ENCODE data around the gene RCOR2.

The RCOR2 gene

DNA sequence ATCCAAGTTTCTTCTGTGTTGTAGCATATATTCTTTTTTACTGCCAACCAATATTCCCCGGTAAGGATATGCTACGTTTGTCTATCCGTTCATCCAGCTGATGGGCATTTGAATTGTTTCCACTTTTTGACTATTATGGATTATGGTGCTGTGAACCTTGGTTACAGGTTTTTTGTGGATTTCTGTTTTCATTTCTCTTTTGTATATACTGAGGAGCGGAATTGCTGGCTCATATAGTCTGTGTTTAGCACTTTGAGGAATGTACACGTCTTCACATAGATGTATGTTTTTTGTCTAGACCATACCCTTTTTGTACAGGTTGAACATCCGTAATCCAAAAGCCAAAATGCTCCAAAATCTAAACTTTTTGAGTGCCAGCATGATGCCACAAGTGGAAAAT, 23.6 kb downstream of the RCOR2 start:
- Mint-ChIP-seq H3K36me3 (ENCODE audit: insufficient read depth) (peaks cover 39% of the 10 kb centered on the region), H3K4me3 (no peak overlapping the region), H3K9me3 (no peaks in the 10 kb centered on the region), H3K27me3 (no peaks in the 10 kb centered on the region), H3K27ac (ENCODE audit: low read depth) (peak overlapping the region; percentile 62), H3K4me1 (peaks cover 71% of the 10 kb centered on the region)
- ATAC-seq (replicated peaks; ENCODE audit: extremely low read depth, poor library complexity, severe bottlenecking) (no peak), DNase-seq (ENCODE audit: low spot score in 2 of 2) (no peak)

DNA sequence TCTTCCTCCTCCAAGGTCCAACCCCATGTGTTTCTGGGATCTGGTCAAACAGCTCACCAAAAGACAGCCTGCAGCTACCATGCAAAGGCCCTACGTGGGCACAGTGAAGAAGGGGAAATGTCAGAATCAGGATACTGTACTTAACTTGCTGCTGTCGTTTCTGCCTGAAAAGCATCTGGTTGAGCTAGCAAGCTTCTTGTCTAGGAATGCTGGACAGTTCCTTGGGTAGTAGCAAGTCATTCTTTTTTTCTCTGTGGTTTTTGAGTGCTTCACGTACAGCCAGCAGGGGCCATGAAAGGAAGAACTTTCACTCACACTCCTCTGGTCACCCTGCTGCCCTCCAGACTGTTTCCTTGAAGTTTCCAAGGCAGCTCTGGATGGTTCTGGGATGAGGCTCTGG, 24.7 kb downstream of the RCOR2 start:
- Mint-ChIP-seq H3K4me1 (peaks cover 81% of the 10 kb centered on the region), H3K27ac (ENCODE audit: low read depth) (peak overlapping the region; percentile 87), H3K36me3 (ENCODE audit: insufficient read depth) (peaks cover 30% of the 10 kb centered on the region), H3K9me3 (no peaks in the 10 kb centered on the region), H3K27me3 (no peaks in the 10 kb centered on the region), H3K4me3 (peak overlapping the region; percentile 18)
- DNase-seq (ENCODE audit: low spot score in 2 of 2) (no peak), ATAC-seq (replicated peaks; ENCODE audit: extremely low read depth, poor library complexity, severe bottlenecking) (no peak)

DNA sequence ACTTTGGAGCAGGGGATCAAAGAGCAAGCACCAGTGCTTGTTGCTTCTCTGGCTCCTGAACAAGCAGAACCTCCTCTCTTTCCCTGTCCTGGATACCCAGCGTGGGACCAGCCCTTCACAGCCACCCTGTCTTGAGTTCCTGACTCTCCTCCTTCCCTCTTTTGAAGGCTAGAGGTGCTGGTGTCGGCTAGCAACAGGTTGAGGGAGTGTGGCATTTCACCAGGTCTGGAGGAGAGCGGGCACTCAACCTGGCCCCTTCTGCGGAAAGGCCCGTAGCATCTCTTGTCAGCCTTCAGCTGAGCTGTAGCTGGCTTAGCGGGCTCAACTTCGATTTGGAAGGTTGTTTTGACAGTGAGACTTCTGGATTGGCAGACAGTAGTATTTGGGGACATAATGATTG, 26.6 kb downstream of the RCOR2 start:
- Mint-ChIP-seq H3K9me3 (no peaks in the 10 kb centered on the region), H3K4me3 (peak overlapping the region; percentile 94), H3K4me1 (peaks cover 75% of the 10 kb centered on the region), H3K27ac (ENCODE audit: low read depth) (peak overlapping the region; percentile 87), H3K27me3 (no peaks in the 10 kb centered on the region), H3K36me3 (ENCODE audit: insufficient read depth) (peaks cover 15% of the 10 kb centered on the region)
- DNase-seq (ENCODE audit: low spot score in 2 of 2): no peak
- no peak for ATAC-seq (replicated peaks; ENCODE audit: extremely low read depth, poor library complexity, severe bottlenecking)

DNA sequence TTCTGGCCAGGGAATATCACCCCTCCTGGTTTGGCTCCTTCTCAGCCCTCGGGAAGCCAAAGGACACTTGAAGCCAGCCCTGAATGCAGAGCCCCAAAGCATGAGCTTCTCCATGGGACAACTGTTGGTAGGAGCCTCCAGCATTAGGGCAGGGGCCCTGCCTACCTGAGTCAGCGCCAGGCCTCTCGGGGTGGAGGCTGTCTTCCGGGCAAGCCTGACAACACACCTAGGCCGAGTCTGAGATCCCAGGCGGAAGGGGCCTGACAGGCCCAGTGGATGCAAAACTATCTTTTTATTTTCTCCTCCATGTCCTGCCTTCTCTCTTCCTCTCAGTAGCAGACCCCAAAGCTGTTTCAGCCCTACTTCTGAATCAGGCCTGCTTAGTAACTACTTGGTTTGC, 27.6 kb downstream of the RCOR2 start:
- H3K9me3 Mint-ChIP-seq: no peaks in the 10 kb centered on the region
- peak overlapping the region; percentile 88 for H3K27ac Mint-ChIP-seq (ENCODE audit: low read depth)
- no peak for ATAC-seq (replicated peaks; ENCODE audit: extremely low read depth, poor library complexity, severe bottlenecking)
- peaks cover 71% of the 10 kb centered on the region for H3K4me1 Mint-ChIP-seq
- no peaks in the 10 kb centered on the region for H3K27me3 Mint-ChIP-seq
- no peak for DNase-seq (ENCODE audit: low spot score in 2 of 2)
- H3K36me3 Mint-ChIP-seq (ENCODE audit: insufficient read depth): peaks cover 9% of the 10 kb centered on the region
- peak overlapping the region; percentile 94 for H3K4me3 Mint-ChIP-seq

DNA sequence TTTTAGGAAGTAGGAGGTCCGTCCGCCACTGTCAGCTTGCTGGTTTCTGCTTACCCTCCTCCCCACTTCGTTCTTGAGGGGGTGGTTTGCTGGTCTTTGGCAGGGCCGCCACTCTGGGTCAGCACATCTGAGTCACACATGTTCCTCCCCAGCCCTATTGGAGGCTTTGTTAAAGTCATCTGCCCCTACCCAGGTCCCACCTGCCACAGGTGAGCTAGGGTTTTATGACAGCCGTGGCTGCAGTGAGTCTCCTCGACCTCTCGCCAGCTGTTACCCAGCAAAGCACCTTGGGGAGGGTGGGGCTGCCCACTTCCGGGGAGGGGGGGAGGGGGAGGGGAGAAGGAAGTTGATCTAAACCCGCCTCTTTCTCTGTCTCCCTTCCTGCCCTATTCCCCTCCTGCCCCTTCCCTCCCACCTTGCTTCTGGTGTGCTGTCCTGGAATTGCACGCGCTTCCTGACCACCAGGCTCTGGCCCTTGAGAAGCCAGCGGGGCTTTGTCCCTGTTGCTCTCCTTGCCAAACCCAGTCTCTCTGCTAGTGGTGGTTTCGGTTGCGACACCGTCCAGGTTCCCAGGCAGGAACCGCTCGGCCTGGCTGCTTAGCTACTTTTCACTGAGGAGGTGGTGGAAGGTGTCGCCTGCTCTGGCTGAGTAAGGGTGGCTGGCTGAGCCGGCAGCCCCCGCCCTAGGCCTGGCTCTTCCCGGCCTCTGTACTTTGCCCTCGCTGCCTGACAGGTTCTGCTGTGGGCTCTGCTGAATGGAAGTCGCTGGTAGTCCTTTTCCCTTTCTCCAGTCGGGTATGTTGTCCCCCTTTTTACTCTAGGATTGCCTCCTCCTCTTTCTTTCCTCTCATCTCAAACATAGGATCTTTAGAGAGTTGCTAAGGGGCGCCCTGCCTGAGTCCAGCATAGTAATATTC, 28.5 kb downstream of the RCOR2 start:
- Mint-ChIP-seq H3K9me3 (no peaks in the 10 kb centered on the region), H3K4me3 (peak overlapping the region; percentile 94), H3K4me1 (peaks cover 73% of the 10 kb centered on the region), H3K27me3 (no peaks in the 10 kb centered on the region), H3K27ac (ENCODE audit: low read depth) (peak overlapping the region; percentile 88), H3K36me3 (ENCODE audit: insufficient read depth) (peaks cover 6% of the 10 kb centered on the region)
- ATAC-seq (replicated peaks; ENCODE audit: extremely low read depth, poor library complexity, severe bottlenecking) (peak; percentile 86), DNase-seq (ENCODE audit: low spot score in 2 of 2) (peak; percentile 40 to 49)

DNA sequence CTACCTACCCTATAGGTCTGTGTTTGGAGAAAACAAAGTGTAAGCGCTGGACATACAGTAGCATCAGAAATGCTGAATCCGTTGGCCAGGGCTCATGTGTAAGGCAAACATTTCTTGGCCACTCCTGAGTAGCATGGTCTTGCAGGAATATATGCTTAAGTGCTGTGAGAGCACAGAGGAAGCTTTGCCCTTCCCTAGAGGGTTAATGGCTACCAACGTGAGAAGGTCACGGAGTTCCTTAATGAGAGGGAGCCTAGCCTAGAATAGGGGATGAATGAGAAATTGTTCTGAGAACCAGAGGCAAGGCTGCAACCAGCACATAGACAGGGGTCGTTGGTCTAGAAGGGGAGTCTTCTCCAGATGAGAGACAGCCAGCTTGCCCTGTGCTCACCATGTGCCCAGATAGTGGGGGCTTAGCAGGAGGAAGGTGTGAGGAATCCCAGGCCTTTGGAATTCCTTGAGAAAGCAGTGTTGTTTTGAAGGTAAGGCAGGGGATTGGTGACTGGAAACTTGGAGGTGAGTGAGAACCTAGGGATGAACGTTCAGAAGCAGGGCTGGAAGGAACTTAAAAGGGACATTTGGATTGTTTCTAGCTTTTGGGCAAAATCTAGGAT, 29.5 kb downstream of the RCOR2 start:
- Mint-ChIP-seq H3K27me3 (no peaks in the 10 kb centered on the region), H3K36me3 (ENCODE audit: insufficient read depth) (peaks cover 5% of the 10 kb centered on the region), H3K4me3 (peak overlapping the region; percentile 94), H3K9me3 (no peaks in the 10 kb centered on the region), H3K4me1 (peaks cover 77% of the 10 kb centered on the region), H3K27ac (ENCODE audit: low read depth) (peak overlapping the region; percentile 82)
- no peak for ATAC-seq (replicated peaks; ENCODE audit: extremely low read depth, poor library complexity, severe bottlenecking)
- no peak for DNase-seq (ENCODE audit: low spot score in 2 of 2)

DNA sequence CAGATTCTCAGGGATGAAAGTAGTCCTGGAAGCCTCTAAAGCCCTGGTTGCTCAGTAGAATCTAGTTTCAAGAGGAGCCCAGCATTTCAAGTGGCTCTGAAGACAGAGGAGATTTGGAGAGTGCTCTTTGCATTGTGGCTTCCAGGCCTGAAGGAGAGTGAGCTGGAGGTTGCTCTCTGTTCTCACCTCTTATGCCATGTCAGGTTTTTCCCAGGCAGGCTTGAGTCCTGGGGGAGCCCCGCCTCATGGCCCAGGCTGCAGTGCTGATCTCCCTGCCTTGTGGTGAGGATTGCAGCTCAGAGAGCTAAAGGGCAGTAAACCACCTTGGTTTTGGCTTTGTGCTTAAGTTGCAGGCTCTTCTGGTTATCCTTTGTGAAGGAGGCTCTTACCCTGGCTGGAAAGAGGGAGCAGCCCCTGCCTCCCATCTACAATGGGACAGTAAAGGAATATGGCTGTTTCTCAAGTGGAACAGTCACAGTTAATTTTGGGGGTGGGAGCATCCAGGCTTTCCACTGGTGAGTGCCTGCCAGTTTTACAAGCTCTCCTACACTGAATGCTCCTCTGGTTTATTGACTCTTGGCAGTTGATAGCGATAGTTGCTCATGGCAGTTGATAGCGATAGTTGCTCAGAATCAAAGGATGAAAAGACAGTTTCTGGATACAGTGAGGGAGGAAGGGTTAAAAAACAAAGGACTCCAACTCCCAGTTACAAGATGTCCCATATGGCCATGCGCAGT, 32.6 kb downstream of the RCOR2 start:
- Mint-ChIP-seq H3K4me3 (no peak overlapping the region), H3K36me3 (ENCODE audit: insufficient read depth) (peaks cover 2% of the 10 kb centered on the region), H3K9me3 (no peaks in the 10 kb centered on the region), H3K27ac (ENCODE audit: low read depth) (no peak overlapping the region), H3K4me1 (peaks cover 68% of the 10 kb centered on the region), H3K27me3 (no peaks in the 10 kb centered on the region)
- no peak for ATAC-seq (replicated peaks; ENCODE audit: extremely low read depth, poor library complexity, severe bottlenecking)
- DNase-seq (ENCODE audit: low spot score in 2 of 2): no peak

DNA sequence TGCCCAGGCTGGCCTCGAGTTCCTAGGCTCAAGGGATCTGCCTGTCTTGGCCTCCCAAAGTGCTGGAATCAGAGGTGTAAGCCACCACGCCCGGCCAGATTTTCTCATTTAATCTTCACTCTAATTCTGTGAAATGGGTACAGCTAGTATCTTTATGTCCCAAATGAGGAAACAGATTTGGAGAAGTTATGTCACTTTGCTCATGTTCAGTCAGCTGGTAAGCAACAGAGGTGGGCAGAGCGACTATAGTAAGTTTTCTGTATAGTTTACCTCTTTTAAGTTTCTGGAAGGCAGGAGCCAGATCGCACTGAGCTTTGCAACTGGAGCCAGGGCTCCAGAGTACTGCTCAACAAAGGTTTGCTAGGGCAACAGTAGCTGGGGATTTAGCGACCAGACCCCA, 33.2 kb downstream of the RCOR2 start:
- DNase-seq (ENCODE audit: low spot score in 2 of 2) (no peak), ATAC-seq (replicated peaks; ENCODE audit: extremely low read depth, poor library complexity, severe bottlenecking) (no peak)
- Mint-ChIP-seq H3K27ac (ENCODE audit: low read depth) (no peak overlapping the region), H3K4me1 (peaks cover 62% of the 10 kb centered on the region), H3K36me3 (ENCODE audit: insufficient read depth) (peaks cover 2% of the 10 kb centered on the region), H3K4me3 (no peak overlapping the region), H3K27me3 (no peaks in the 10 kb centered on the region), H3K9me3 (no peaks in the 10 kb centered on the region)

DNA sequence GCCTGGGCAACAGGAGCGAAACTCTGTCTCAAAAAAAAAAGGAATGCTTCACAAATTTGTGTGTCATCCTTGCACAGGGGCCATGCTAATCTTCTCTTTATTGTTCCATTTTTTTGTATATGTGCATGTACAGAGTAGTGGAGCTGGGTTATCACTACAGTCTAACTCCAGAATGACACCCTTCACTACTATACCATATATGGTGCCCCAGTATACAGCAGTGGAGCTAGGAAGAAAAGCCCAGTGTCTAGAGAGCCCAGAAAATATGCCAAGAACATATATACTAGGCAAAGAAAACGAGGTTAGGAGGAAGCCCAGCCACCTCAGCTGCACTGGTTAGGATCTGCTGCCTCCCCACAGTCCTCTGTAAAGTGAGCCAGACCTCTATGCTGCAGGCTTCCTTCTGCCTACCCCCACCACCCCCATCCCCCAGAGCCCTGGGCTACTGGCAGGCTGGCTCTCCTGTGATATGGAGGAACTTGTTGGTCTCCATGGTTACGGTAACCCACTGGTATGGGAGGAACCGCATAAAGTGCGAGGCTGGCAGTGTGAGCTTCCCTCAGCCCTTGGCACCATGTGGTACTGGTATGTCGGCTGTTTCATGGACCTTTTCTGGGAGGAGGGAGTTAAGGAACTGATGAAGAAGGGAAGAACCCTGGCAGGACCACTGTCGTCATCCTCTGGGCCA, 34.3 kb downstream of the RCOR2 start:
- no peak for DNase-seq (ENCODE audit: low spot score in 2 of 2)
- Mint-ChIP-seq H3K9me3 (no peaks in the 10 kb centered on the region), H3K27ac (ENCODE audit: low read depth) (no peak overlapping the region), H3K4me3 (no peak overlapping the region), H3K4me1 (peaks cover 63% of the 10 kb centered on the region), H3K36me3 (ENCODE audit: insufficient read depth) (peaks cover 5% of the 10 kb centered on the region), H3K27me3 (no peaks in the 10 kb centered on the region)
- peak; percentile 40 for ATAC-seq (replicated peaks; ENCODE audit: extremely low read depth, poor library complexity, severe bottlenecking)

DNA sequence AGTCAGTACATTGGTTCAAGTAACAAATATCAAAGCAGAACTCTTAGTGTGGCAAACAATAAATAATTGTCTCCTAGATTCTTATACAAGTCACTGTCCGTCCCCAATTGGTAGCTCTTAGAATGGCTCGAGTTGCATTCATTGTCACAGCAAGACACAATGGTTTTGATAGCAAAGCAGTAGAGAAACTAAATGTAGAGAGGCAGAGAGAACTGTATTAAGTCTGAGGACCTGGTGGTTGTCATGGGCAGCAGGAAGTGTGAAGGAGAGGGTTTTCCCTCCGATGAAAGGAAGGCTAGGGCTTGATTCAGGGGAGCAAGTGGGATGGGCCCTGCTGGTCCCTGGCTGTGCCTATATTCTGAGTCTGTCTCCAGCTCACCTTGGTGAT, 36.6 kb downstream of the RCOR2 start:
- peaks cover 56% of the 10 kb centered on the region for H3K4me1 Mint-ChIP-seq
- no peaks in the 10 kb centered on the region for H3K9me3 Mint-ChIP-seq
- no peaks in the 10 kb centered on the region for H3K27me3 Mint-ChIP-seq
- DNase-seq (ENCODE audit: low spot score in 2 of 2): no peak
- H3K27ac Mint-ChIP-seq (ENCODE audit: low read depth): no peak overlapping the region
- peaks cover 6% of the 10 kb centered on the region for H3K36me3 Mint-ChIP-seq (ENCODE audit: insufficient read depth)
- ATAC-seq (replicated peaks; ENCODE audit: extremely low read depth, poor library complexity, severe bottlenecking): no peak
- H3K4me3 Mint-ChIP-seq: peak overlapping the region; percentile 11

DNA sequence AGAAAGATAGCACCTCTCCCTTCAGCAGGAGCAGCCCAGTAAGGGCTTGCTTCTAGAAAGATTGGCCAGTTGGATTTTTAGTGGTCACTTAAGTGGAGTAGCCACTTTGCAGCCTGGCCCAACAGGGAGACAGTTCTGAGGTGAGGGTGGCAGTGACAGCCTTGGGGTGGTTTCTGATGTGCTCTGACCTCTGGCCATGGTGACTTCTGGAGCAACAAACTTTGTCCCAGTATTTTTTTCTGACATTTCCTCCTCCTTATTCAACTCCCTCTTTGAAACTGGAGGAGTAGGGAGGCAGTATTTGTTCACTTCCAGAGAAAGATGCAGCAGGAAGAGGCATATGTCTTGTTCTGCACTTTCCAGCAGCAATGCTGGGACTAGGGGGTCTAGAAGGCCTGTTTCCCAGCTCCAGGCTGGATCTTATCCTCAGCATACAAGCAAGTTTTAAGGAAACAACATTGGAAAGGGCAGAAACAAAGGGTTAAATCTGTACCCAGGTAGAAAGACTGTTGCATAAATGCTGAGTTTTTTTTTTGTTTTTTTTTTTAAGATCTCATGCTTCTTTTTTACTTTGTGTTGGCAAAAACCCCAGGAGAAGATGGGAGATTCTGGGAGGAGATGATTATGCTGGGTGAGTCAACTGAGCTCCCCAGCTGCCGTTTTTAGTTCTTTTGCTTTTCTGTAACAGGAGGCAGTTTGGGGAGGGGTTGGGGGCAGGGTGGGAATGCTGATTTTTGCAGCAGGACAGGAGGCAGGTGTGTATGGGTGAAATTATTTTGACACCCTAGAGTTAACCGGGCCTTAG, 37.2 kb downstream of the RCOR2 start:
- no peak for ATAC-seq (replicated peaks; ENCODE audit: extremely low read depth, poor library complexity, severe bottlenecking)
- no peak overlapping the region for H3K27ac Mint-ChIP-seq (ENCODE audit: low read depth)
- no peaks in the 10 kb centered on the region for H3K9me3 Mint-ChIP-seq
- DNase-seq (ENCODE audit: low spot score in 2 of 2): no peak
- peaks cover 6% of the 10 kb centered on the region for H3K36me3 Mint-ChIP-seq (ENCODE audit: insufficient read depth)
- no peaks in the 10 kb centered on the region for H3K27me3 Mint-ChIP-seq
- peaks cover 59% of the 10 kb centered on the region for H3K4me1 Mint-ChIP-seq
- H3K4me3 Mint-ChIP-seq: no peak overlapping the region

Measured in central memory CD8-positive, alpha-beta T cell (primary cell).